ENCODE data around the gene AGFG2.
"Not testable (repeated sequence)": the region's sequence is repeated elsewhere in the genome, so short reads cannot be mapped to it uniquely, and the experiment has no call there.

Gene AGFG2

DNA sequence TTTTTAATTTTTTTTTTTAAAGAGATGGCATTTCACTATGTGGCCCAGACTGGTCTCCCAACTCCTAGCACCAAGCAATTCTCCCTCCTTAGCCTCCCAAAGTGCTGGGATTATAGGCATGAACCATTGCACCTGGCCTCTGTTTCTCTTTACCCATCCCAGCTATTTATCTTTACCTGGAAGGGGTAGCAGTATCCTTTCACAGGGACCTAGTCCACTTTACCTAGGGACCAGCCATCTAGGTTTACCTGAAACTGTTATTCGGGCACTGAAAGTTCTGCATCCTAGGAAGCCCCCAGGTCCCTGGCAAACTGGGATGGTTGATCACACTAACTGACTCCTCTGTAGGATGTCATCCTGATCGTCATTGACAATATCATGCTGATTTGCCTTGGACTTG lies 21.7 kb upstream of the AGFG2 start:
- Histone ChIP-seq H3K36me3 (ENCODE audit: insufficient read depth, low read length) (no peaks in the 10 kb centered on the region), H3K27ac (no peak overlapping the region), H3K9me3 (ENCODE audit: low read depth, low read length) (no peaks in the 10 kb centered on the region), H3K9ac (ENCODE audit: insufficient read length) (no peak overlapping the region), H3K4me3 (no peak overlapping the region)
- DNase-seq (ENCODE audit: low read depth, low spot score): no peak
- TF ChIP-seq POLR2AphosphoS5 (IDR thresholded peaks at IDR 0.05; ENCODE audit: borderline replicate concordance, low read depth, low read length) (no peak), EZH2 (IDR thresholded peaks at IDR 0.05) (no peak), FOXP2 (optimal IDR thresholded peaks at IDR 0.05; ENCODE audit: control extremely low read depth, extremely low read length, insufficient read depth) (no peak)

DNA sequence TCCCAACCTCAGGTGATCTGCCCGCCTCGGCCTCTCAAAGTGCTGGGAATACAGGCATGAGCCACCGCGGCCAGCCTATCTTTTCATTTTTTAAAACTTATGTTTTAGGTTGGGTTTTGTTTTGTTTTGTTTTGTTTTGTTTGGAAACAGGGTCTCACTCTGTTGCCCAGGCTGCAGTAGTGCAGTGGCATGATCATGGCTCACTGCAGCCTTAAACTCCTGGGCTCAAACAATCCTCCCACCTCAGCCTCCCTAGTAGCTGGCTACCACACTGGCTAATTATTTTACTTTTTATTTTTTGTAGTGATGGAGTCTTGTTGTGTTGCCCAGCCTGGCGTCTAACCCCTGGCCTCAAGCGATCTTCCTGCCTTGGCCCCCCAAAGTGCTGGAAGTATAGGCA lies 19.4 kb upstream of the AGFG2 start:
- no peak overlapping the region for H3K4me3 ChIP-seq
- DNase-seq (ENCODE audit: low read depth, low spot score): no peak
- H3K36me3 ChIP-seq (ENCODE audit: insufficient read depth, low read length): no peaks in the 10 kb centered on the region
- no peak for TF ChIP-seq FOXP2 (optimal IDR thresholded peaks at IDR 0.05; ENCODE audit: control extremely low read depth, extremely low read length, insufficient read depth)
- H3K9ac ChIP-seq (ENCODE audit: insufficient read length): no peak overlapping the region
- H3K9me3 ChIP-seq (ENCODE audit: low read depth, low read length): no peaks in the 10 kb centered on the region
- H3K27ac ChIP-seq: 0 out of 2 replicates have a peak overlapping the region, but pooled peaks have one; percentile 48

DNA sequence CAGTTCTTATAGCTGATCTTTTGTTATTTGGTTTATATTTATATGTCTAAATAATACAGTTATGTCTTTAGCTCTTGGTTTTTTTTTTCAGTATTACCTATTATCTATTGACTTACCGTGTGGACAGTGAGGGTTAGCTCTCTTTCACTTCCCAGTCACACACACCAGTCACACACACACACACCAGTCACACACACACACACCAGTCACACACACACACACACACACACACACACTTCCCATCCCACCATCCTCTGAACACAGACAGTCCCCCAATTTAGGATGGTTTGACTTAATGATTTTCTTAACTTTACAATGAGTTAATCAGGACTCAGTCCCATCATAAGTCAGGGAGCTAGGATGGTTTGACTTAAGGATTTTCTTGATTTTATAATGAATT lies 18.9 kb upstream of the AGFG2 start:
- Histone ChIP-seq H3K9me3 (ENCODE audit: low read depth, low read length) (no peaks in the 10 kb centered on the region), H3K4me3 (no peak overlapping the region), H3K27ac (0 out of 2 replicates have a peak overlapping the region, but pooled peaks have one; percentile 48), H3K36me3 (ENCODE audit: insufficient read depth, low read length) (no peaks in the 10 kb centered on the region), H3K9ac (ENCODE audit: insufficient read length) (no peak overlapping the region)
- TF ChIP-seq FOXP2 (optimal IDR thresholded peaks at IDR 0.05; ENCODE audit: control extremely low read depth, extremely low read length, insufficient read depth) (no peak), POLR2AphosphoS5 (IDR thresholded peaks at IDR 0.05; ENCODE audit: borderline replicate concordance, low read depth, low read length) (no peak), EZH2 (IDR thresholded peaks at IDR 0.05) (no peak)
- no peak for DNase-seq (ENCODE audit: low read depth, low spot score)

DNA sequence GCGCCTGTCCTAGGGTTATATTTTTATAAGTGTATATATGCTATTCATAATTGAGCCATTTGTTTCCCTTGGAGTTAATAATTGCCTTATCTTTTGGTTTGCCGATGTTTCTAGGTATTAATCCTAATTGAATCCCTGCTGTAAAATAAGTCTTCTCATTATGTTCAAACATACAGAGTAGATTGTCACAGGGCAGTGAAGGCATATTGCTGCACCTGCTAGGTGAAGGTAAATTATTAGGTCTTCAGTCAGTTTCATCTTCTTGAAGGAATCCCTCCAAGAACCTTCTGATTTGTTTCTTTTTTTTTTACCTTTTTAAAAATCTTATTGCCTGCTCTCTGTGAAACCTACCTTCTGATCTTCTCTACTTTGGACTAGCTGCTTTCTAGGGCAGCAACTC lies 17.9 kb upstream of the AGFG2 start:
- H3K4me3 ChIP-seq: no peak overlapping the region
- no peaks in the 10 kb centered on the region for H3K36me3 ChIP-seq (ENCODE audit: insufficient read depth, low read length)
- H3K27ac ChIP-seq: no peak overlapping the region; the same call in 1 of the 2 replicates
- DNase-seq (ENCODE audit: low read depth, low spot score): no peak
- H3K9ac ChIP-seq (ENCODE audit: insufficient read length): no peak overlapping the region
- TF ChIP-seq EZH2 (IDR thresholded peaks at IDR 0.05) (no peak), FOXP2 (optimal IDR thresholded peaks at IDR 0.05; ENCODE audit: control extremely low read depth, extremely low read length, insufficient read depth) (no peak), POLR2AphosphoS5 (IDR thresholded peaks at IDR 0.05; ENCODE audit: borderline replicate concordance, low read depth, low read length) (no peak)
- no peaks in the 10 kb centered on the region for H3K9me3 ChIP-seq (ENCODE audit: low read depth, low read length)

DNA sequence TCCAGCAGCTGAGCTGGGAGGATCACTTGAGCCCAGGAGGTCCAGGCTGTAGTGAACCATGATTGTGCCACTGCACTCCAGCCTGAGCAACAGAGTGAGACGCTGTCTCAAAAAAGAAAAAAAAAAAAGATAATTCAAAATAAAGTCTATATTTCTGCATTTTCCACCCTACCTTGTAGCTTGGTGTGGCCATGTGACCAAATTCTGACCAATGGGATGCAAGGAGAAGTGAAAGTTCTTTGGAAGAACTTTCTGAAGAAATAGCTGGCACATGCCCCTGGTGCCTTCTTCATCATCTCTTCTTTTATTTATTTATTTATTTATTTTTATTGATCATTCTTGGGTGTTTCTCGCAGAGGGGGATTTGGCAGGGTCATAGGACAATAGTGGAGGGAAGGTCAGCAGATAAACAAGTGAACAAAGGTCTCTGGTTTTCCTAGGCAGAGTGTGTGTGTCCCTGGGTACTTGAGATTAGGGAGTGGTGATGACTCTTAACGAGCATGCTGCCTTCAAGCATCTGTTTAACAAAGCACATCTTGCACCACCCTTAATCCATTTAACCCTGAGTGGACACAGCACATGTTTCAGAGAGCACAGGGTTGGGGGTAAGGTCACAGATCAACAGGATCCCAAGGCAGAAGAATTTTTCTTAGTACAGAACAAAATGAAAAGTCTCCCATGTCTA lies 17.0 kb upstream of the AGFG2 start:
- H3K27ac ChIP-seq: peak overlapping the region; percentile 44; the same call in 1 of the 2 replicates
- H3K9me3 ChIP-seq (ENCODE audit: low read depth, low read length); H3K4me3 ChIP-seq; H3K9ac ChIP-seq (ENCODE audit: insufficient read length); DNase-seq (ENCODE audit: low read depth, low spot score); H3K36me3 ChIP-seq (ENCODE audit: insufficient read depth, low read length): not testable (repeated sequence)

DNA sequence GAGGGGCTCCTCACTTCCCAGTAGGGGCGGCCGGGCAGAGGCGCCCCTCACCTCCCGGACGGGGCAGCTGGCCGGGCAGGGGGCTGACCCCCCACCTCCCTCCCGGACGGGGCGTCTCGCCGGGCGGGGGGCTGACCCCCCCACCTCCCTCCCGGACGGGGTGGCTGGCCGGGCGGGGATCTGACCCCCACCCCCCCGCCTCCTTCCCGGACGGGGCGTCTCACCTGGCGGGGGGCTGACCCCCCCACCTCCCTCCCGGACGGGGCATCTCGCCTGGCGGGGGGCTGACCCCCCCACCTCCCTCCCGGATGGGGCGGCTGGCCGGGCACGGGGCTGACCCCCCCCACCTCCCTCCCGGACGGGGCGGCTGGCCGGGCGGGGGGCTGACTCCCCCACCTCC lies 15.8 kb upstream of the AGFG2 start:
- DNase-seq (ENCODE audit: low read depth, low spot score); H3K9me3 ChIP-seq (ENCODE audit: low read depth, low read length); H3K36me3 ChIP-seq (ENCODE audit: insufficient read depth, low read length); H3K9ac ChIP-seq (ENCODE audit: insufficient read length); H3K4me3 ChIP-seq; H3K27ac ChIP-seq: not testable (repeated sequence)

DNA sequence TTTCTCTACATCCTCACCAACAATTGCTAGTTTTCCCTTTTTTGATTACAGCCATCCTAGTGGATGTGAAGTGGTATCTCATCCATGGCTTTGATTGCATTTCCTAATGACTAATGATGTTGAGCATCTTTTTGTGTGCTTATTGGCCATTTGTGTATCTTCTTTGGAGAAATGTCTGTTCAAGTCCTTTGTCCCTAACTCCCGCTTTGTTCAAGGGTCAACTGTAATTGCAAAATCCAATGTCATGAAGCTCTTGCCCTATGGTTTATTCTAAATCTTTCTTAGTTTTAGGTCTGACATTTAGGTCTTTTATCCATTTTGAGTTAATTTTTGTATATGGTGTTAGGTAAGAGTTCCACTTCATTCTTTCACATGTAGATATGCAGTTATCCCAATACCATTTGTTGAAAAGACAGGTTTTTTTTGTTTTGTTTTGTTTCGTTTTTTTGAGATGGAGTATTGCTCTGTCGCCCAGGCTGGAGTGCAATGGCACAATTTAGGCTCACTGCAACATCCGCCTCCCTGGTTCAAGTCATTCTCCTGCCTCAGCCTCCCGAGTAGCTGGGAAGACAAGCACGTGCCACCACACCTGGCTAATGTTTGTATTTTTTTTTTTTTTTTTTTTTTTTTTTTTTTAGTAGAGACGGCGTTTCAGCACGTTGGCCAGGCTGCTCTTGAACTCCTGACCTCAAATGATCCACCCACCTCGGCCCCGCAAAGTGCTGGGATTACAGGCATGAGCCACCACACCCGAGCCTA lies 10.7 kb upstream of the AGFG2 start:
- not testable (repeated sequence) for H3K27ac ChIP-seq; H3K36me3 ChIP-seq (ENCODE audit: insufficient read depth, low read length); H3K9ac ChIP-seq (ENCODE audit: insufficient read length); DNase-seq (ENCODE audit: low read depth, low spot score); H3K4me3 ChIP-seq; H3K9me3 ChIP-seq (ENCODE audit: low read depth, low read length)

DNA sequence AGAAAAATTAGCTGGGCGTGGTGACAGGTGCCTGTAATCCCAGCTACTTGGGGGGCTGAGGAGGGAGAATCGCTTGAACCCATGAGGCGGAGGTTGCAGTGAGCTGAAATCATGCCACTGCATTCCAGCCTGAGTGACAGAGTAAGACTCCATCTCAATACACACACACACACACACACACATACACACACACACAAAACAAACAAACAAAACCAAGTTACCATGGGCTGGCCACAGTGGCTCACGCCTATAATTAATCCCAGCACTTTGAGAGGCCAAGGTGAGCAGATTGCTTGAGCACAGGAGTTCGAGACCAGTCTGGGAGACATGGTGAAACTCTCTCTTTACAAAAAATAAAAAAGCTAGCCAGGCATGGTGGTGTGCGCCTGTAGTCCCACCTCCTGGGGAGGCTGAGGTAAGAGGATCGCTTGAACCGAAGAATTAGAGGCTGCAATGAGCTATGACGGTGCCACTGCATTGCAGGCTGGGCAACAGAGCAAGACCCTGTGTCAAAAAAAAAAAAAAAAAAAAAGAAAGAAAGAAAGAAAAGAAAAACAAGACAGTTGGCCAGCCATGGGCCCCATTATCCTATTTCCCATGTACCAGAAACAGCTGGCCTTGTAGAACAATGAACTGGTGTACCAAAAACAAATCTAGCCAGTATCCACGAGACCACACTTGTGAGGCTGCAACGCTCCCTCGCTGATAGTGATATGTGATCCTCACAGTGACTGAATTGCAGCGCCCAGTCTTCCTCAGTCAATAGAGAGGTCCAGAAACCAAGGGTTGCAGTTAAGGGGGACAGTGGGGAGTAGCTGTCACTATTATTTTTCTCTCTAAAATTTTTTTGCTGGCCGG lies 6.6 kb upstream of the AGFG2 start:
- TF ChIP-seq POLR2AphosphoS5 (IDR thresholded peaks at IDR 0.05; ENCODE audit: borderline replicate concordance, low read depth, low read length): no peak
- TF ChIP-seq FOXP2 (optimal IDR thresholded peaks at IDR 0.05; ENCODE audit: control extremely low read depth, extremely low read length, insufficient read depth): no peak
- TF ChIP-seq EZH2 (IDR thresholded peaks at IDR 0.05): no peak
- Histone ChIP-seq H3K27ac (no peak overlapping the region), H3K36me3 (ENCODE audit: insufficient read depth, low read length) (no peaks in the 10 kb centered on the region), H3K9me3 (ENCODE audit: low read depth, low read length) (no peaks in the 10 kb centered on the region), H3K9ac (ENCODE audit: insufficient read length) (no peak overlapping the region), H3K4me3 (no peak overlapping the region)
- DNase-seq (ENCODE audit: low read depth, low spot score): no peak

DNA sequence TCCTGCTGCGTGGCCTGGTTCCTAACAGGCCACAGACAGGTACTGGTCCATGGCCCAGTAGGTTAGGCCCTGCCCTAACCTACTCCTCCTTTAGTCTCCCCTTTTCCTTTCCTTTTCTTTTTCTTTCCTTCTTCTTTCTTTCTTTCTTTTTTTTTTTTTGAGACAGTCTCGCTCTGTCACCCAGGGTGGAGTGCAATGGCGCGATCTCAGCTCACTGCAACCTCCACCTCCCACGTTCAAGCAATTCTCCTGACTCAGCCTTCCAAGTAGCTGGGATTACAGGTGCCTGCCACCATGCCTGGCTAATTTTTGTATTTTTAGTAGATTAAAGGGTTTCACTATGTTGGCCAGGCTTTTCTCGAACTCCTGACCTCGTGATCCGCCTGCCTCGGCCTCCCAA lies 3.0 kb upstream of the AGFG2 start:
- H3K27ac ChIP-seq; DNase-seq (ENCODE audit: low read depth, low spot score); H3K9ac ChIP-seq (ENCODE audit: insufficient read length); H3K36me3 ChIP-seq (ENCODE audit: insufficient read depth, low read length); H3K4me3 ChIP-seq; H3K9me3 ChIP-seq (ENCODE audit: low read depth, low read length): not testable (repeated sequence)

DNA sequence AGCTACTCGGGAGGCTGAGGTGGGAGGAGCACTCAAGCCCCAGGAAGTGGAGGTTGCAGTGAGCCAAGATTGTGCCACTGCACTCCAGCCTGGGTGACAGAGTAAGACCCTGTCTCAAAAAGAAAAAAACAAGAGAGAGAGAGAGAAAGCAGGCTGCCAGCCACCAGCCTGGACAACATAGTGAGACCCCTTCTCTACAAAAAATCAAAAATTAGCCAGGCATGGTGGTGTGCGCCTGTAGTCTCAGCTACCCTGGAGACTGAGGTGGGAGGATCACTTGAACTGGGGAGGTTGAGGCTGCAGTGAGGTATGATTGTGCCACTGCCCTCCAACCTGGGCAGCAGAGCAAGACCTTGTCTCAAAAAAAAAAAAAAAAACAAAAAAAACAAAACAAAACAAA lies 2.3 kb upstream of the AGFG2 start:
- not testable (repeated sequence) for H3K9me3 ChIP-seq (ENCODE audit: low read depth, low read length); H3K36me3 ChIP-seq (ENCODE audit: insufficient read depth, low read length); DNase-seq (ENCODE audit: low read depth, low spot score); H3K9ac ChIP-seq (ENCODE audit: insufficient read length); H3K4me3 ChIP-seq; H3K27ac ChIP-seq

Measured in SK-N-MC (cell line).